Spinal cord (tissue), 10 donors: ENCODE results near the gene RCN1. TPM values are rescaled to one million over a fixed set of nuclear protein-coding genes. Genes with fewer than 3 reads are reported as not detected.

Experiments used
- DNase-seq, 6 donors: peaks; one replicate each; pipeline versions ENCODE4 v3.0.0 to v3.0.0-alpha.2; 2013 to 2015; ENCODE audit warnings: low spot score in 6 of 6, low read depth in 4 of 6
- H3K27ac ChIP-seq: one replicate; pipeline ENCODE4 v1.5.1; 2013; ENCODE audit warnings: low read depth, low read length, control low read depth
- H3K27me3 ChIP-seq: one replicate; pipeline ENCODE4 v1.6.1; 2013; ENCODE audit warnings: low read length; ENCODE audit not compliant: control insufficient read depth, insufficient read depth
- H3K36me3 ChIP-seq: one replicate; pipeline ENCODE4 v1.6.1; 2013; ENCODE audit warnings: low read length; ENCODE audit not compliant: control insufficient read depth, insufficient read depth
- H3K4me1 ChIP-seq: one replicate; pipeline ENCODE4 v1.6.1; 2013; ENCODE audit warnings: low read length; ENCODE audit not compliant: control insufficient read depth, insufficient read depth
- H3K4me3 ChIP-seq: one replicate; pipeline ENCODE4 v1.5.1; 2013; ENCODE audit warnings: low read depth, low read length, control low read depth
- H3K9me3 ChIP-seq: one replicate; pipeline ENCODE4 v1.6.1; 2013; ENCODE audit warnings: low read length; ENCODE audit not compliant: control insufficient read depth, insufficient read depth
- WGBS: methylation state at CpG from one replicate; pipeline ENCODE4 v1.1.5; 2013; ENCODE audit warnings: missing lambda C conversion rate; ENCODE audit not compliant: insufficient coverage; 5-methylcytosine and 5-hydroxymethylcytosine counted together
- polyA plus RNA-seq, 2 donors: library from polyadenylated mRNA; unstranded; fragments of 120-200 nt; gene quantifications; one replicate each; pipeline ENCODE4 v1.2.1, GENCODE V29; 2013; ENCODE audit not compliant: insufficient read length in 2 of 2
- total RNA-seq, 2 donors: library from RNA; depleted of rRNA in 1 of 2; stranded (reverse); fragments of 120-200 nt in 1 of 2; fragments of >200 nt in 1 of 2; gene quantifications; one replicate each; pipeline versions ENCODE4 v1.2.3 to v1.2.4, GENCODE V29; 2013 to 2014
- donor health status: healthy.

Gene RCN1
- total and polyA plus RNA-seq, 4 donors, result 90.9 to 137 (median 114) TPM

- Histone ChIP-seq H3K27ac (no peak overlapping the region), H3K36me3 (no peaks in the 10 kb centered on the region), H3K9me3 (no peaks in the 10 kb centered on the region), H3K27me3 (no peaks in the 10 kb centered on the region), H3K4me3 (no peak overlapping the region), H3K4me1 (peaks cover 16% of the 10 kb centered on the region)
- 34% methylated on average over 7 of the region's 12 CpGs for WGBS
- DNase-seq, result peak in 2 of 6 donors; percentile 23 to 82
Measured at GRCh38 chr11:32072872-32073643, 17.8 kb upstream of the RCN1 start.

- no peaks in the 10 kb centered on the region for H3K9me3 ChIP-seq
- peak in 1 of 6 donors; percentile 87 for DNase-seq
- H3K4me1 ChIP-seq, result peaks cover 15% of the 10 kb centered on the region
- WGBS, result no CpG with 5 or more reads among the region's 1 CpG
- no peak overlapping the region for H3K4me3 ChIP-seq
- H3K27ac ChIP-seq, result no peak overlapping the region
- H3K27me3 ChIP-seq, result no peaks in the 10 kb centered on the region
- no peaks in the 10 kb centered on the region for H3K36me3 ChIP-seq
Measured at GRCh38 chr11:32073644-32074026, 17.2 kb upstream of the RCN1 start.

DNA sequence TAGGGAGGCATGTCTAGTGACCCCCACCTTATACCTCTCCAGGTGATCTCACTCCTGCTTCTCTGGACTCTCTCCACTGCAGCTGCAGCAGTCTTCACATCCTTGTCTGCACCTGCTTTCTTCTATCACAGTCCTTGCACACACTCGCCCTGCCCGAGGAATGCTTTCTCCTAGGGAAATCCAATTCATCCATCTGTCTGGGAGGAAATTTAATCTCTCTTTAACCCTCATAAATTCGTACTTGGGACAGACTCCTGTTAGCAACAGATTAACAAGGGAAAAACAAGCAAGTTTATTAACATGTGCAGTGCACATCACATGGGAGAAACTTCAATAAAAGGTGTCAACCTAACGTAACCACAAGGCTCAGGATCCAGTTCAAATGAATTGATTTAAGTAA is 11.3 kb upstream of the RCN1 start:
- Histone ChIP-seq H3K4me1 (no peaks in the 10 kb centered on the region), H3K4me3 (no peak overlapping the region), H3K36me3 (no peaks in the 10 kb centered on the region), H3K27me3 (no peaks in the 10 kb centered on the region), H3K9me3 (no peaks in the 10 kb centered on the region), H3K27ac (no peak overlapping the region)
- WGBS, result 86% methylated on average over 1 of the region's 4 CpGs
- DNase-seq, result no peak

DNA sequence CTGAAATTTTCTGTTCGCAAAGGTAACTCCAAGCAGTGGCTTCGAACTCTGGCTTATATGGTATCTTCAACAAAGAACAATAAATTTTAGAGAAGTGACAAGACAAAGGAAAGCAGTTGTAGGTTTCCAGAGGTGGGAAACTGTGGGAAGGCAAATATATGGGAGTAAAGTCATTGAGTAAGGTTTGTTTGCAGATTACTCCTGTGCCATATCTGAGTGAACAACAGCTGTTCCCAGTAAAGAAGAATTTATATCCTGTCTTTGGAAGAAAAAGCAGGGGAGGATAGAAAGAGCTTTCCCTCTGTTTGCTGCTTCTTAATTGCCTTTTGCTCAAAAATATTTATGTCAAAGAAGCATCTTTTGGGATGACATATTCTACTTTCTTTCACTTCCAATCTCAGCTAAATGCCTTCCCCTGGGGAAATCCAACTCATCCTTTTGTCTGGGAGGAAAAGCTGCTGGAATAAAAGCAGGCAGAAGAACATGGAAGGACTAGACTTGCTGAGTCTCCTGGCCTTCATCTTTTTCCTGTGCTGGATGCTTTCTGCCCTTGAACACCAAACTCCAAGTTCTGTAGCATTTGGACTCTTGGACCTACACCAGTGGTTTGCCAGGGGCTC is 10.4 kb upstream of the RCN1 start:
- Histone ChIP-seq H3K27ac (no peak overlapping the region), H3K9me3 (no peaks in the 10 kb centered on the region), H3K4me1 (no peaks in the 10 kb centered on the region), H3K27me3 (no peaks in the 10 kb centered on the region), H3K36me3 (no peaks in the 10 kb centered on the region), H3K4me3 (no peak overlapping the region)
- no CpG with 5 or more reads among the region's 2 CpGs for WGBS
- DNase-seq, result no peak

DNA sequence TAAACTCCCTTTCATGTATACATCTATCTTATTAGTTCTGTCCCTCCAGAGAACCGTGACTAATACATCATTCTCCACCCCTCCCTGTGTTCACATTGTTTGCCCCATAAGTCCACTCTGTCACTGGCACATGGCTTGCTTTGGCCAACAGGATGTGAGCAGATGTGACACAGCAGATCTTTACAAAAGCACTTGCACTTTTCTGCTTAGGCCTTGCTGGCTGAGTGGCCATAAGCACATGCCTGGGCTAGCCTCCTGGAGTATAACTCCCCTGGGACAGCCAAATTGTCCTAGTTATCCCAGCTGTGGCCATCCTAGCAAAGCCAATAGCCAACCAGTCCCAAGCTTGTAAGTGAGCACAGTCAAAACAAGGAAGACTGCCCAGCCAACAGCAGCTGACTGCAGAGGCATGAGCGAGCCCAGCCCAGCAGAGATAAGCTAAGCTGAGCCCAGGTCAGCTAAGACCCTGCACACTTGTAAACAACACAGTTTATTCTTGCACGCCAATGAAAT is 9.7 kb upstream of the RCN1 start:
- no peak overlapping the region for H3K27ac ChIP-seq
- no peaks in the 10 kb centered on the region for H3K27me3 ChIP-seq
- H3K4me1 ChIP-seq, result no peaks in the 10 kb centered on the region
- no peaks in the 10 kb centered on the region for H3K9me3 ChIP-seq
- WGBS, result 85% methylated on average over 2 of the region's 3 CpGs
- H3K4me3 ChIP-seq, result no peak overlapping the region
- DNase-seq, result no peak
- no peaks in the 10 kb centered on the region for H3K36me3 ChIP-seq

- no CpG with 5 or more reads among the region's 1 CpG for WGBS
- no peak for DNase-seq
- Histone ChIP-seq H3K9me3 (no peaks in the 10 kb centered on the region), H3K4me3 (no peak overlapping the region), H3K27me3 (no peaks in the 10 kb centered on the region), H3K27ac (no peak overlapping the region), H3K36me3 (no peaks in the 10 kb centered on the region), H3K4me1 (no peaks in the 10 kb centered on the region)
Measured at GRCh38 chr11:32081901-32082300, 9.0 kb upstream of the RCN1 start.

DNA sequence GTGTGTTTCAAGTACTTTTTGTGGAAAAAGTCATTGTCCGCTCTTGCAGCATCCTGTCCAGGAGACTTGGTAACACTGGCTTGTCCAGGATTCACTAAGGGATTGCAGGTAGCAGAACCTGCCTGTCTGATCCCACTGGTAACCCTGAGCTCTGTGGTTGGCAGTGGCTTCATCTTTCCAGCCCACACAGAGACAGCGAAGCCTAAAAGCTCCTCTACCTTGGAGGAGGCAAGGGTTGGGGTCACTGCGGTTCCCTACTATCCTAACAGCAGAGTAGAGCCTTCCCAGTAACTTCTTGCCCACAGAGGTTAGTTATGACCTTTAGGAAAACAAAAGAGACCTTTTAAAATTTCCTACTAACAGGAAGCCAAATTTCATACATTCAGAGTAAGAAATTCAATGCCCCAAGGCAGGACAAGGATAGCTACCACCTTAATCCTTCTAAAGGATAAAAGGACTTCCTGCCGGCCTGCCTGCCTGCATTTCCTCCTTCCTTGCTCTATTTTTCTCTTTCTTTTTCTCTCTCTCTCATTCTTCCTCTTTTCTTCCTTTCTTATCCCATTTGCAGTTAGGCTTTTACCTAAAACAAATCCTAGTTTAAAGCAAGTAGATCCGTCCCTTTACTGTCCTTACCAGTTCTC is 8.4 kb upstream of the RCN1 start:
- 60% methylated on average over 3 of the region's 5 CpGs for whole genome bisulfite sequencing
- Histone ChIP-seq H3K36me3 (no peaks in the 10 kb centered on the region), H3K4me1 (no peaks in the 10 kb centered on the region)

DNA sequence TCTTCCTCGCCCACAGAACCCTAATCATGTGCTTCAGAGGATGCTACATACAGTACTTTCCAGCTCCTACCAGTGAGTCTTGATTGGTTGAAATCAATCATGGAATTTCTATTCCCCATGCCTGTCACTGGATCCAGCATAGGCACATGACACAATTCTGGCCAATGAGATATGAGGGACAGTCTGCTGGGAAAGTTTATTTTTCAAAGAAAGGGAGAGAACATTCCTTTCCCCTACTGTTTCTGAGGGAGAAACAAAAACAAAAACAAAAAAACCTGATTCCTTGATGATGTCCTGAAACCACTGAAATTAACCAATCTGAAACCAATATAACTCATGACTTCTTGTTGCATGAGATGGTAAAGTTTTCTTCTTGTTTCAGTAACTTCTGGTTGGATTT is 3.3 kb upstream of the RCN1 start:
- Histone ChIP-seq H3K9me3 (no peaks in the 10 kb centered on the region), H3K36me3 (no peaks in the 10 kb centered on the region), H3K4me3 (no peak overlapping the region), H3K27me3 (no peaks in the 10 kb centered on the region), H3K4me1 (peaks cover 26% of the 10 kb centered on the region), H3K27ac (no peak overlapping the region)
- no CpG with 5 or more reads among the region's 1 CpG for WGBS
- no peak for DNase-seq

More for the DNA sequence above, 8.4 kb upstream of the RCN1 start:
- H3K9me3 ChIP-seq, result no peaks in the 10 kb centered on the region
- DNase-seq, result no peak
- H3K27ac ChIP-seq, result no peak overlapping the region
- H3K4me3 ChIP-seq, result no peak overlapping the region
- H3K27me3 ChIP-seq, result no peaks in the 10 kb centered on the region

- H3K4me3 ChIP-seq, result no peak overlapping the region
- H3K36me3 ChIP-seq, result no peaks in the 10 kb centered on the region
- peak in 3 of 6 donors; percentile 15 to 71 (median 68) for DNase-seq
- H3K9me3 ChIP-seq, result no peaks in the 10 kb centered on the region
- H3K27ac ChIP-seq, result no peak overlapping the region
- 34% methylated on average over 4 of the region's 4 CpGs for WGBS
- peaks cover 32% of the 10 kb centered on the region for H3K4me1 ChIP-seq
- no peaks in the 10 kb centered on the region for H3K27me3 ChIP-seq
Measured at GRCh38 chr11:32088117-32088941, 2.5 kb upstream of the RCN1 start.
